ENCODE results near the gene TMEM239.
"Not testable (repeated sequence)": the region's sequence is repeated elsewhere in the genome, so short reads cannot be mapped to it uniquely, and the experiment has no call there.

The TMEM239 gene

GRCh38 chr20:2816030-2816582 is at the start of gene TMEM239:
TSS of gene TMEM239 (plus strand) at chr20:2816364. CDS start at chr20:2816555, 191 bp downstream.
- DNase-seq, result no peak

GRCh38 chr20:2767768-2768631 is 48.2 kb upstream of the TMEM239 start:
- DNase-seq, result no peak

GRCh38 chr20:2768632-2769015 is 47.5 kb upstream of the TMEM239 start:
- no peak for DNase-seq

GRCh38 chr20:2770091-2770490 is 46.1 kb upstream of the TMEM239 start:
- not testable (repeated sequence) for DNase-seq

- DNase-seq, result no peak
Measured at GRCh38 chr20:2771631-2772080, 44.5 kb upstream of the TMEM239 start.

GRCh38 chr20:2773812-2774211 is 42.4 kb upstream of the TMEM239 start:
- no peak for DNase-seq

GRCh38 chr20:2775139-2775538 is 41.0 kb upstream of the TMEM239 start:
- no peak for DNase-seq

GRCh38 chr20:2778602-2779321 is 37.4 kb upstream of the TMEM239 start:
- DNase-seq, result no peak

- no peak for DNase-seq
Measured at GRCh38 chr20:2780948-2781347, 35.2 kb upstream of the TMEM239 start.

GRCh38 chr20:2783908-2784566 is 32.1 kb upstream of the TMEM239 start:
- no peak for DNase-seq

- no peak for DNase-seq
Measured at GRCh38 chr20:2793471-2793870, 22.7 kb upstream of the TMEM239 start.

- DNase-seq, result no peak
Measured at GRCh38 chr20:2794202-2794748, 21.9 kb upstream of the TMEM239 start.

- DNase-seq, result no peak
Measured at GRCh38 chr20:2794866-2795447, 21.2 kb upstream of the TMEM239 start.

GRCh38 chr20:2795451-2795850 is 20.7 kb upstream of the TMEM239 start:
- DNase-seq, result no peak

GRCh38 chr20:2796011-2796660 is 20.0 kb upstream of the TMEM239 start:
- no peak for DNase-seq

GRCh38 chr20:2797136-2797983 is 18.8 kb upstream of the TMEM239 start:
- DNase-seq, result no peak

GRCh38 chr20:2798095-2798805 is 17.9 kb upstream of the TMEM239 start:
- DNase-seq, result no peak

- DNase-seq, result peak in 1 of 2 experiments; percentile 23
Measured at GRCh38 chr20:2798814-2799213, 17.4 kb upstream of the TMEM239 start.

- DNase-seq, result peak; percentile 18 to 26
Measured at GRCh38 chr20:2799271-2799670, 16.9 kb upstream of the TMEM239 start.

Measured in AML-193 (cell line).